Neural cell (in vitro differentiated cells): ENCODE measurements around the gene RAB9A.

Experiments used
- CTCF ChIP-seq: fragments of 450-650 bp; IDR thresholded peaks from 2 replicates; pipeline ENCODE4 v1.5.1; 2014; ENCODE audit warnings: antibody characterized with exemption, mild to moderate bottlenecking, moderate library complexity; ENCODE audit not compliant: poor library complexity, severe bottlenecking
- EP300 ChIP-seq: fragments of 450-650 bp; conservative IDR thresholded peaks from 2 replicates; pipeline ENCODE4 v1.6.1; 2014; ENCODE audit warnings: antibody characterized with exemption, mild to moderate bottlenecking, moderate library complexity; ENCODE audit not compliant: poor library complexity, severe bottlenecking
- MXI1 ChIP-seq: fragments of 450-650 bp; conservative IDR thresholded peaks from 2 replicates; pipeline ENCODE4 v1.6.1; 2014; ENCODE audit warnings: antibody characterized with exemption, mild to moderate bottlenecking; ENCODE audit not compliant: poor library complexity, severe bottlenecking
- POLR2AphosphoS5 ChIP-seq: IDR thresholded peaks from 2 replicates; pipeline ENCODE4 v1.6.1; 2012
- RAD21 ChIP-seq: fragments of 450-650 bp; conservative IDR thresholded peaks from 2 replicates; pipeline ENCODE4 v1.6.1; 2014; ENCODE audit warnings: antibody characterized with exemption, mild to moderate bottlenecking, moderate library complexity
- TAF1 ChIP-seq: IDR thresholded peaks from 2 replicates; pipeline ENCODE4 v1.6.1; 2012; ENCODE audit warnings: low read depth
- TF ChIP-seq, protein P1 (sequence below): IDR thresholded peaks from 2 replicates; pipeline ENCODE4 v1.6.1; 2012; ENCODE audit warnings: borderline replicate concordance

DNA sequence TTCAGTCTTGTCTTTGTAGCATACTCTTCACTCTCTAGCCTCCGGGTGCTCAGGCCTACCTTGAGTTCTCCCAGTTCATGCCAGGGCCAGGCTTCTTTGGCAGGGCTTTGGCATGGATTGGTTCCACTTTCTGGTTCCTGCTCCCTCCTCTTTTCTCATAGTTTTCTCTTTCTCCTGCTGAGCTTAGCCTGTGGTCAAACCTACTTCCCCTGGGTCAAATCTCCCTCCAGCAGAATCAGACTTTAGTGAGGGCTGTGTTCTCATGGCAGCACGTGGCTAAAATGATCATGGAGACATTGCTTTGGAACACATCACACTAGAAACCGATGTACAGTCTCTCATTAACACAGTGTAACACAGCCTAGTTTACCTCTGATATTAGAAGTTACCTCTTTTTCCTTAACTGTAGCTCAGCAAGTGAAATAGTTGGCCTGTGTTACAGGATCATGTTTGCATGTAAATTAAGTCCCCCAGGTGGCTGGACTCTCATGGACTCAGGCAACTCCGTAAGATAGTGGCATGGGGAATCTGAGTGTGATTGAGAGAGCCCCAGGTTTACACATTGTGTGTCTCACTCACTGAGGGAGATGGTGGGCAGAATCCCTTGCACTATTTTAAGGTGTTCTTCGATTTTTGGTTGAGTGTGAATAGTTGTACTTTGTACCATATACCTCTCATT, 13.3 kb downstream of the RAB9A start:
- no peak for TF ChIP-seq POLR2AphosphoS5
- no peak for TF ChIP-seq CTCF
- TF ChIP-seq, protein P1, sequence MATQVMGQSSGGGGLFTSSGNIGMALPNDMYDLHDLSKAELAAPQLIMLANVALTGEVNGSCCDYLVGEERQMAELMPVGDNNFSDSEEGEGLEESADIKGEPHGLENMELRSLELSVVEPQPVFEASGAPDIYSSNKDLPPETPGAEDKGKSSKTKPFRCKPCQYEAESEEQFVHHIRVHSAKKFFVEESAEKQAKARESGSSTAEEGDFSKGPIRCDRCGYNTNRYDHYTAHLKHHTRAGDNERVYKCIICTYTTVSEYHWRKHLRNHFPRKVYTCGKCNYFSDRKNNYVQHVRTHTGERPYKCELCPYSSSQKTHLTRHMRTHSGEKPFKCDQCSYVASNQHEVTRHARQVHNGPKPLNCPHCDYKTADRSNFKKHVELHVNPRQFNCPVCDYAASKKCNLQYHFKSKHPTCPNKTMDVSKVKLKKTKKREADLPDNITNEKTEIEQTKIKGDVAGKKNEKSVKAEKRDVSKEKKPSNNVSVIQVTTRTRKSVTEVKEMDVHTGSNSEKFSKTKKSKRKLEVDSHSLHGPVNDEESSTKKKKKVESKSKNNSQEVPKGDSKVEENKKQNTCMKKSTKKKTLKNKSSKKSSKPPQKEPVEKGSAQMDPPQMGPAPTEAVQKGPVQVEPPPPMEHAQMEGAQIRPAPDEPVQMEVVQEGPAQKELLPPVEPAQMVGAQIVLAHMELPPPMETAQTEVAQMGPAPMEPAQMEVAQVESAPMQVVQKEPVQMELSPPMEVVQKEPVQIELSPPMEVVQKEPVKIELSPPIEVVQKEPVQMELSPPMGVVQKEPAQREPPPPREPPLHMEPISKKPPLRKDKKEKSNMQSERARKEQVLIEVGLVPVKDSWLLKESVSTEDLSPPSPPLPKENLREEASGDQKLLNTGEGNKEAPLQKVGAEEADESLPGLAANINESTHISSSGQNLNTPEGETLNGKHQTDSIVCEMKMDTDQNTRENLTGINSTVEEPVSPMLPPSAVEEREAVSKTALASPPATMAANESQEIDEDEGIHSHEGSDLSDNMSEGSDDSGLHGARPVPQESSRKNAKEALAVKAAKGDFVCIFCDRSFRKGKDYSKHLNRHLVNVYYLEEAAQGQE = no peak
- TF ChIP-seq EP300 = no peak
- TF ChIP-seq TAF1 = no peak
- TF ChIP-seq MXI1 = no peak
- no peak for TF ChIP-seq RAD21
